Right lobe of liver (tissue), 6 donors: Measurements from ENCODE around the gene SBSN. TPM values are rescaled to one million over a fixed set of nuclear protein-coding genes. Genes with fewer than 3 reads are reported as not detected.

Experiments
- ATAC-seq, 4 donors: fragments of 200-7000 bp; cut with Tn5 transposase; one replicate each; pipeline ENCODE4 v1.9.1; 2020; ENCODE audit warnings: mild to moderate bottlenecking in 4 of 4, moderate library complexity in 4 of 4
- DNase-seq, 3 donors: peaks; one replicate each; pipeline ENCODE4 v3.0.0-alpha.2; 2020
- H3K27ac ChIP-seq, 3 donors: fragments of 200-600 bp; one replicate each; pipeline ENCODE4 v1.8.0; 2022
- H3K27me3 ChIP-seq, 2 donors: fragments of 200-600 bp; one replicate each; pipeline ENCODE4 v1.8.0; 2022
- H3K36me3 ChIP-seq, 4 donors: fragments of 200-600 bp; sonication (generic) in 1 of 4; one replicate each; pipeline versions ENCODE4 v1.5.1 to v1.8.0; 2017 to 2022; ENCODE audit warnings: control low read depth in 1 of 4
- H3K4me1 ChIP-seq, 4 donors: fragments of 200-600 bp; sonication (generic) in 1 of 4; one replicate each; pipeline versions ENCODE4 v1.5.1 to v1.8.0; 2017 to 2022; ENCODE audit warnings: control low read depth in 1 of 4
- H3K4me3 ChIP-seq, 3 donors: fragments of 200-600 bp; one replicate each; pipeline ENCODE4 v1.8.0; 2022
- H3K9me3 ChIP-seq, 4 donors: fragments of 200-600 bp; sonication (generic) in 1 of 4; one replicate each; pipeline versions ENCODE4 v1.5.1 to v1.8.0; 2017 to 2022; ENCODE audit warnings: control low read depth in 1 of 4
- POLR2A ChIP-seq: fragments of 450-650 bp; IDR thresholded peaks from one replicate; pipeline ENCODE4 v1.6.1; 2017; ENCODE audit warnings: antibody characterized with exemption, mild to moderate bottlenecking
- whole genome bisulfite sequencing: methylation state at CpG from one replicate; pipeline ENCODE4 v1.1.6; 2018; ENCODE audit warnings: low coverage, low lambda C conversion rate; ENCODE audit not compliant: insufficient coverage; ENCODE audit errors: missing lambda C conversion rate; 5-methylcytosine and 5-hydroxymethylcytosine counted together
- intact Hi-C, 2 donors: fragments of 100-400 bp; cut with DNase I; formaldehyde crosslinking; loops; one replicate each; pipeline versions ENCODE4 v1.11.2 to v1.14.1; 2022
- total RNA-seq, 6 experiments: library from RNA; depleted of rRNA in 2 of 6; stranded (reverse); fragments of >200 nt in 2 of 6; fragmentation: NEBNext Ultra II Directional in 3 of 6; extraction: Animal tissue kit (Norgen Biotek cat#: 25700) in 3 of 6; gene quantifications; one replicate each; pipeline versions ENCODE4 v1.1.0 to v1.2.4, GENCODE V29; 2016 to 2023
- TF ChIP-seq, protein P1 (sequence below), 4 donors: fragments of 200-600 bp in 3 of 4; fragments of 450-650 bp in 1 of 4; IDR thresholded peaks; one replicate each; pipeline versions ENCODE4 v1.5.1 to v1.8.0; 2016 to 2022; ENCODE audit warnings: antibody characterized with exemption in 4 of 4, mild to moderate bottlenecking in 2 of 4
- donor health status: DM: no; HTN: yes; CAD: no.
- donor health status: DM: no; HTN: no; CAD: no.
- donor health status: DM: no; HTN: no; CAD: no.
- donor health status: DM: no; HTN: yes; CAD: no.
- donor health status: DM: no; HTN: yes; CAD: no.

SBSN gene
- total RNA-seq, 6 experiments from 2014 or later: 0.24 TPM; not detected in 5

DNA sequence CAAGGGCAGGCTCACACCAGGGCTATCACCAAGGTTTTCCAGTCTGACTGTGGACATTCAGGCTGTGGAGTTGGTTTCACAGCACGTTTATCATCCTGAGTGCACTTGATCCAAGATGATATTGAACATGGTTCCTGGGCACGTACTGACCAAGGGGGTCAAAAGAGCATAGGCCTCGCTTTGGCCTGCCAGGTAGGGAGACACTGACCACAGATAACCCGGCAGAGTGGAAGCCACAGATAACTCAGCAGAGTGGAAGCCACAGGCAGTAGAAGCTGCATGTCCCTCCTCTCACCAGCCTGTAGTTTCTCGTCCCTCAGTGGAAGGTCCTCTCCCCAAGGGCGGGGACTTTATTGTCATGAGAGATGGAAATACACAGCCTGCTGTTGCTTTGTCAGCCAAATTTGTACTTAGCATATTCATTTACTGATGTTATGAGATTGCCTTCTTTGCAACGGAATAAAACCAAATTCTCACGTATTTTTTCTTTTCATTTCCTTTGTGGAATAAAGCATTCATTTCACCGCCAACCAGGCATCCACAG, 29.1 kb downstream of the SBSN start:
- H3K36me3 ChIP-seq: no peaks in the 10 kb centered on the region
- DNase-seq (no peak), ATAC-seq (peak in 1 of 4 donors; percentile 26)
- H3K4me1 ChIP-seq: no peaks in the 10 kb centered on the region
- no peaks in the 10 kb centered on the region for H3K27me3 ChIP-seq
- no peak overlapping the region for H3K27ac ChIP-seq
- H3K9me3 ChIP-seq: no peaks in the 10 kb centered on the region
- H3K4me3 ChIP-seq: no peak overlapping the region
- 67% methylated on average over 7 of the region's 9 CpGs for WGBS
- intact Hi-C loops: loop anchor here in 1 of 2 donors (10.0 kb wide), 1 partner anchor 144 kb away; the partner anchor contains the start of gene FFAR3
- TF ChIP-seq POLR2A: no peak
- TF ChIP-seq, protein P1, sequence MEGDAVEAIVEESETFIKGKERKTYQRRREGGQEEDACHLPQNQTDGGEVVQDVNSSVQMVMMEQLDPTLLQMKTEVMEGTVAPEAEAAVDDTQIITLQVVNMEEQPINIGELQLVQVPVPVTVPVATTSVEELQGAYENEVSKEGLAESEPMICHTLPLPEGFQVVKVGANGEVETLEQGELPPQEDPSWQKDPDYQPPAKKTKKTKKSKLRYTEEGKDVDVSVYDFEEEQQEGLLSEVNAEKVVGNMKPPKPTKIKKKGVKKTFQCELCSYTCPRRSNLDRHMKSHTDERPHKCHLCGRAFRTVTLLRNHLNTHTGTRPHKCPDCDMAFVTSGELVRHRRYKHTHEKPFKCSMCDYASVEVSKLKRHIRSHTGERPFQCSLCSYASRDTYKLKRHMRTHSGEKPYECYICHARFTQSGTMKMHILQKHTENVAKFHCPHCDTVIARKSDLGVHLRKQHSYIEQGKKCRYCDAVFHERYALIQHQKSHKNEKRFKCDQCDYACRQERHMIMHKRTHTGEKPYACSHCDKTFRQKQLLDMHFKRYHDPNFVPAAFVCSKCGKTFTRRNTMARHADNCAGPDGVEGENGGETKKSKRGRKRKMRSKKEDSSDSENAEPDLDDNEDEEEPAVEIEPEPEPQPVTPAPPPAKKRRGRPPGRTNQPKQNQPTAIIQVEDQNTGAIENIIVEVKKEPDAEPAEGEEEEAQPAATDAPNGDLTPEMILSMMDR (IDR thresholded peaks at IDR 0.05): no peak

DNA sequence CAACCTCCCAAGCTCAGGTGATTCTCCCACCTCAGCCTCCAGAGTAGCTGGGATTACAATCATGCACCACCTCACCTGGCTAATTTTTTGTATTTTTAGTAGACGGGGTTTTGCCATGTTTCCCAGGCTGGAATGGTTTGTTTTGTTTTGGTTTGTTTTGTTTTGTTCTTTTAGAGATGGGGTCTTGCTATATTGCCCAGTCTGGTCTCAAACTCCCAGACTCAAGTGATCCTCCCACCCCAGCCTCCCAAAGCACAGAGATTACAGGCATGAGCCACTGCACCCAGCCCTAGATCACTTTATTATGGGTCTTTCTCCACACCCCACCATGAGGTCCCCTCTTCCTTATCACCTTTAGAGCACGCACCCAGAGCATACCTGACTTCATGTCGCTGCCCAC, 29.9 kb downstream of the SBSN start:
- Histone ChIP-seq H3K9me3 (no peaks in the 10 kb centered on the region), H3K36me3 (no peaks in the 10 kb centered on the region), H3K27me3 (no peaks in the 10 kb centered on the region), H3K27ac (no peak overlapping the region), H3K4me1 (no peaks in the 10 kb centered on the region), H3K4me3 (no peak overlapping the region)
- TF ChIP-seq, protein P1 (IDR thresholded peaks at IDR 0.05): no peak
- no peak for TF ChIP-seq POLR2A
- WGBS: 67% methylated on average over 3 of the region's 3 CpGs
- DNase-seq: no peak
- intact Hi-C loops: loop anchor here in 1 of 2 donors (10.0 kb wide), 1 partner anchor 143 kb away; the partner anchor contains the start of gene FFAR3
- no peak for ATAC-seq

DNA sequence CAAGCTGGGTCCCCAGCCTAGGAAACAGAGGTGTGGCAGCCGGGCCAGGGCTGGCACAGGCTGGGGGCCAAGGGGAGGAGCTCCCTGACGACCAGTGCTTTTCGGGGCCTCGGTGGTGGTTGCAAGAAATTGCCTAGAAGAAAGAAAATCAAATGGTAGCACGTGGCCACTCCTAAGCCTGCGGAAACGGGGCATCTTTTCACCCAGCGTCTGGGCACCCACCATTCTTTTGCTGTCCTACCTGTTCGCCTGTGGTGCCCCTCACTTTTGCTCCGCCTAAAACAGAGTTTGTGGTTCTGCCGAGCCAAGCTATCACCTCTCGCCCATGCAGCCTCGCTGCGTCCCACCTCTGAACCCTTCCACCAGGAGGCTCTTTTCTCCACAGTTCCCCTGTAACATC, 30.7 kb downstream of the SBSN start:
- 90% methylated on average over 10 of the region's 14 CpGs for WGBS
- no peak overlapping the region for H3K4me3 ChIP-seq
- intact Hi-C loops: loop anchor here in 1 of 2 donors (10.0 kb wide), 1 partner anchor 143 kb away; the partner anchor contains the start of gene FFAR3

DNA sequence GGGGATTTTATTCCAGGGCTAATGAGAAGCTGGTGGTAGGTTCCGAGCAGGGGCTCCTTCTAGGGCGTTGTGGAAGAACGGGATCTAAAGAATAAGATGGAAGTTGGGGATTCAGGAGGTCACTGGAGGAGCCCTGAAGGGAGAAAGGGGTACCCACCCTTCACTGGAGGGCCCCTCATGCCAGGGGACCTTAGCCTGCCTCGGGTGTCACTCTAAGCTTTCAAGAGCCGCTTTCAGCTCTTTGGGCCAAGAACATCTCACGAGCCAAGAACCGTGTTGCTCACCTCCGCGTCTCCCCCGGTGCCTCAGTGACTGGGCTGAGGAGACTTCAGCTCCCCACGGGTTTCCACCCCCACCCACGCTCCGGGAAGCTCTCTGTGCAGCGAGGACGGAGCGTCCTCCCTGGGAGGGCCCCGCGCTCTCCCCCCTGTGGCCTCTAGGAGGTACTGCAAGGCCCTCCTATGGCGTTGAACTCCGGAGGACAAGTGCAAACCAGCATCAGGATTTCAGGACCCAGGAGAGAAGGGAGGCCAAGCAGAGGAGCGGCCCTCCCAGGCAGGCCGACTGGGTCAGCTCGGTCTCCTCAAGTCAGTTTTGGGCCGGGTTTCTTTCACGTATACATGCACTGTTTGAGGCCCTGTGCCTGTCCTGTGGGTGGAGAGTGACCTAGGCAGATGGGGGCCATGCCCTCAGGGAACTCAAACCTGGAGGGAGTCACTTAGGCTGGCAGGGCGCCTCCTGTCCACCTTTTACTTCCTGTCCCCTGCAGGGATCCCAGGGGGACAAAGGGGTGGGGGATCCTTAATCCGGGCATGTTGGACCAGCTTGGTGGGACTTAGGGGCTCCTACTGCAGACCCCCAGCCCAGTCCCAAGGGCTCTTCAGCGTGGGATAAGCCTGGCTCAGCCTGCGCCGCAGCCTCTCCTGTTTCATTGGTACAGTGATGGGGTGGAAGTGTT, 32.7 kb downstream of the SBSN start:
- H3K27me3 ChIP-seq: no peaks in the 10 kb centered on the region
- intact Hi-C loops: loop anchor here in 1 of 2 donors (10.0 kb wide), 1 partner anchor 141 kb away; the partner anchor contains the start of gene FFAR3
- WGBS: 0% methylated on average over 10 of the region's 30 CpGs

More for the DNA sequence above, 30.7 kb downstream of the SBSN start:
- no peak for DNase-seq
- Histone ChIP-seq H3K27me3 (no peaks in the 10 kb centered on the region), H3K36me3 (no peaks in the 10 kb centered on the region), H3K4me1 (no peaks in the 10 kb centered on the region), H3K27ac (no peak overlapping the region), H3K9me3 (no peaks in the 10 kb centered on the region)
- TF ChIP-seq, protein P1 (IDR thresholded peaks at IDR 0.05): no peak
- ATAC-seq: no peak

More for the DNA sequence above, 32.7 kb downstream of the SBSN start:
- Histone ChIP-seq H3K4me1 (no peaks in the 10 kb centered on the region), H3K36me3 (no peaks in the 10 kb centered on the region), H3K9me3 (no peaks in the 10 kb centered on the region), H3K27ac (no peak overlapping the region), H3K4me3 (no peak overlapping the region)
- peak; percentile 65 to 78 (median 71) for DNase-seq
- peak; percentile 95 to 99 (median 98) for ATAC-seq
- TF ChIP-seq POLR2A: no peak
- TF ChIP-seq, protein P1 (IDR thresholded peaks at IDR 0.05): peak; percentile 95 to 98 (median 98)
